Kidney (tissue), 14 donors: Measurements from ENCODE around the gene GPATCH4. TPM values are rescaled to one million over a fixed set of nuclear protein-coding genes. Genes with fewer than 3 reads are reported as not detected.
A peak's percentile ranks its signal among the peaks of the same experiment; 100 is the strongest.

ENCODE experiments used
- DNase-seq, 5 donors: peaks; one replicate each; pipeline ENCODE4 v3.0.0-alpha.2; 2013 to 2020
- FAIRE-seq: peaks from 2 replicates; lab custom pipeline; 2012; peaks lifted over from hg19 to GRCh38; lab: Jason Lieb, UNC
- H3K27ac ChIP-seq, 2 donors: one replicate each; pipeline ENCODE4 v1.7.0; 2013; ENCODE audit warnings: low read depth in 2 of 2, low read length in 2 of 2, inconsistent platforms in 1 of 2
- H3K27me3 ChIP-seq: one replicate; pipeline ENCODE4 v1.7.1; 2013; ENCODE audit warnings: low read length, inconsistent platforms; ENCODE audit not compliant: control insufficient read depth, insufficient read depth
- H3K36me3 ChIP-seq, 3 donors: one replicate each; pipeline versions ENCODE4 v1.7.0 to v1.7.1; 2013; ENCODE audit warnings: low read length in 3 of 3, control low read depth in 1 of 3, inconsistent platforms in 1 of 3; ENCODE audit not compliant: insufficient read depth in 3 of 3, control insufficient read depth in 2 of 3
- H3K4me1 ChIP-seq, 3 donors: one replicate each; pipeline versions ENCODE4 v1.7.0 to v1.7.1; 2013; ENCODE audit warnings: low read length in 3 of 3, inconsistent platforms in 1 of 3, low read depth in 1 of 3; ENCODE audit not compliant: control insufficient read depth in 2 of 3, insufficient read depth in 2 of 3
- H3K4me3 ChIP-seq, 3 donors: one replicate each; pipeline versions ENCODE4 v1.7.0 to v1.8.1; 2013; ENCODE audit warnings: low read length in 3 of 3, control low read depth in 1 of 3, inconsistent platforms in 1 of 3
- H3K9ac ChIP-seq, 3 donors: one replicate each; pipeline versions ENCODE4 v1.7.0 to v1.7.1; 2013; ENCODE audit warnings: low read length in 3 of 3, control low read depth in 1 of 3, inconsistent platforms in 1 of 3
- H3K9me3 ChIP-seq, 3 donors: one replicate each; pipeline versions ENCODE4 v1.7.0 to v1.7.1; 2013; ENCODE audit warnings: low read length in 3 of 3, control low read depth in 1 of 3, inconsistent platforms in 1 of 3; ENCODE audit not compliant: control insufficient read depth in 2 of 3, insufficient read depth in 1 of 3
- CTCF ChIP-seq: IDR thresholded peaks from 3 replicates; pipeline ENCODE4 v1.5.1; 2012; ENCODE audit warnings: mild to moderate bottlenecking, moderate library complexity, borderline replicate concordance; ENCODE audit not compliant: insufficient read depth; ENCODE audit errors: extremely low read depth
- intact Hi-C: fragments of 100-400 bp; cut with DNase I; formaldehyde crosslinking; loops from one replicate; pipeline ENCODE4 v1.11.1; 2022
- polyA plus RNA-seq: library from polyadenylated mRNA; stranded (reverse); fragments of 350-450 nt; fragmentation: Illumina TruSeq; extraction: RNeasy Lipid Tissue Mini Kit (QIAGEN cat#74804); gene quantifications from one replicate; pipeline ENCODE4 v1.2.3, GENCODE V29; 2014; ENCODE audit warnings: low read depth, low replicate concordance; ENCODE audit not compliant: insufficient read depth
- total RNA-seq: library from RNA; stranded (reverse); fragmentation: NEBNext Ultra II Directional; extraction: Animal tissue kit (Norgen Biotek cat#: 25700); gene quantifications from one replicate; pipeline ENCODE4 v1.2.1, GENCODE V29; 2021
- donor health status: control.
- donor health status: control.
- donor health status: control.
- donor health status: control.
- donor health status: control.
- donor health status: DM: yes; HTN: yes; CAD: no.
- donor health status: Normal renal cell carcinoma (clear cell type).

GPATCH4 gene
- total and polyA plus RNA-seq, 2 donors from 2014 or later, result 24.0 to 26.2 TPM

- intact Hi-C loops, result no loop called here
- DNase-seq, result no peak
- H3K9ac ChIP-seq, result no peak overlapping the region
Measured at GRCh38 chr1:156602557-156602993, 1.3 kb upstream of the GPATCH4 start.

GRCh38 chr1:156601892-156602291 is 613 bp upstream of the GPATCH4 start:
- H3K4me1 ChIP-seq, result peaks cover 0 to 8% (median 6%) of the 10 kb centered on the region in 3 donors
- H3K27ac ChIP-seq, result peak overlapping the region in 1 of 2 donors; percentile 71
- H3K27me3 ChIP-seq, result no peaks in the 10 kb centered on the region
- H3K4me3 ChIP-seq, result peak overlapping the region; percentile 89 to 98 (median 97)
- peak overlapping the region in 2 of 3 donors; percentile 86 to 89 for H3K9ac ChIP-seq
- peaks cover 5 to 11% (median 6%) of the 10 kb centered on the region in 3 donors for H3K36me3 ChIP-seq
- peak in 1 of 5 donors; percentile 44 for DNase-seq
- H3K9me3 ChIP-seq, result no peaks in the 10 kb centered on the region
- TF ChIP-seq CTCF, result no peak
- no peak for FAIRE-seq
- intact Hi-C loops, result no loop called here

More at GRCh38 chr1:156602557-156602993, 1.3 kb upstream of the GPATCH4 start:
- no peak overlapping the region for H3K27ac ChIP-seq
- no peaks in the 10 kb centered on the region for H3K9me3 ChIP-seq
- peak; percentile 23 for TF ChIP-seq CTCF
- peaks cover 2 to 7% (median 2%) of the 10 kb centered on the region in 3 donors for H3K36me3 ChIP-seq
- FAIRE-seq, result no peak
- H3K4me1 ChIP-seq, result peaks cover 0 to 8% (median 6%) of the 10 kb centered on the region in 3 donors
- no peak overlapping the region for H3K4me3 ChIP-seq
- H3K27me3 ChIP-seq, result no peaks in the 10 kb centered on the region

GRCh38 chr1:156600733-156601121 is 552 bp downstream of the GPATCH4 start:
- Histone ChIP-seq H3K36me3 (peaks cover 6 to 19% (median 7%) of the 10 kb centered on the region in 3 donors), H3K4me3 (peak overlapping the region; percentile 89 to 98 (median 97)), H3K27me3 (no peaks in the 10 kb centered on the region), H3K27ac (no peak overlapping the region), H3K9me3 (no peaks in the 10 kb centered on the region), H3K4me1 (peaks cover 0 to 8% (median 6%) of the 10 kb centered on the region in 3 donors), H3K9ac (peak overlapping the region in 2 of 3 donors; percentile 86 to 89)
- intact Hi-C loops, result no loop called here
- DNase-seq (no peak), FAIRE-seq (no peak)
- no peak for TF ChIP-seq CTCF

- Histone ChIP-seq H3K4me3 (no peak overlapping the region), H3K4me1 (peaks cover 0 to 8% (median 6%) of the 10 kb centered on the region in 3 donors), H3K27me3 (no peaks in the 10 kb centered on the region), H3K9me3 (no peaks in the 10 kb centered on the region), H3K9ac (no peak overlapping the region), H3K27ac (no peak overlapping the region), H3K36me3 (peaks cover 9 to 19% (median 9%) of the 10 kb centered on the region in 3 donors)
- DNase-seq, result no peak
- no peak for TF ChIP-seq CTCF
- no peak for FAIRE-seq
- intact Hi-C loops, result no loop called here
Measured at GRCh38 chr1:156599811-156600210, 1.5 kb downstream of the GPATCH4 start.
